ENCODE data around the gene RPS2.

GRCh38 chr16:1981398-1981836 is 16.8 kb upstream of the RPS2 start, which contains the start of gene NOXO1:
- TF ChIP-seq CTCF (conservative IDR thresholded peaks at IDR 0.05 in 1 of 2, IDR thresholded peaks at IDR 0.05 in 1 of 2; ENCODE audit: low read depth in 1 of 2, low read length in 2 of 2) (no peak), EZH2 (IDR thresholded peaks at IDR 0.05; ENCODE audit: low read length, missing control alignments) (no peak)

Data from fibroblast of lung (primary cell).